ENCODE data around the gene NPEPL1. TPM values are rescaled to one million over a fixed set of nuclear protein-coding genes. Genes with fewer than 3 reads are reported as not detected.
"Not testable (repeated sequence)": the region's sequence is repeated elsewhere in the genome, so short reads cannot be mapped to it uniquely, and the experiment has no call there.

NPEPL1 gene
- total RNA-seq, 4 donors from 2014 or later, result 24.3 to 57.3 (median 36.9) TPM

DNA sequence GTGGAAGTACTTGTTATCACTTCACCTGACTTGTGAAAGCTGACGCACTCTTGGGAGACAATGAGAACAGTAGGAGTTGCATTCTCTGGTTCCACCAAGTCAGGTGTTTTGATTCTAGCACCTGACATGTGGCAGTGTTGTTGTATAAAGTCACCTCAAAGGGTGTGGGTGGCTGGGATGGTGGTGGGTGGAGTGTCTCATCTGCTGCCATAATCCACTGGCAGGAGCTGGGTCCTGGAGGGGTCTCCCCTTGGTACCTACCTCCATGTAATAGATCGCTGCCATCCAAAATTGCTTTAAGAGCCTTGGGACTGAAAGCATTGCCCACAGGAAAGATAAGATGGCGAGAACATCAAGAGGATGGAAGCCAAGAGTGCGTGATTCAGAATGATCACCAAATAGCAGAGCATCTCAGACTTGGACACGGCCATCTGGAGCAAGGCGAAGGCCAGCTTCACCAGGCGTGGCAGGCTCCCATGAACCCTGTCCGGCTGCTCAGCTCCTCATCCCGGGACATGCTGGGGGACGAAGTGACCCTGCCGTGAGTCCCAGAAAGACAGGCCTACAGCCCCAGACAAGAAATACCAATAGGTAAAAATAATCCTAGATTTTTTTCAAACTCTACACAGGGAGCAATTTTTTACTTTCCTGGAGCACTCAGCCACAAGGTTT, 56.6 kb downstream of the NPEPL1 start:
- H3K4me3 ChIP-seq, result no peak overlapping the region
- TF ChIP-seq POLR2A (IDR thresholded peaks at IDR 0.05), result no peak
- TF ChIP-seq, protein P1, sequence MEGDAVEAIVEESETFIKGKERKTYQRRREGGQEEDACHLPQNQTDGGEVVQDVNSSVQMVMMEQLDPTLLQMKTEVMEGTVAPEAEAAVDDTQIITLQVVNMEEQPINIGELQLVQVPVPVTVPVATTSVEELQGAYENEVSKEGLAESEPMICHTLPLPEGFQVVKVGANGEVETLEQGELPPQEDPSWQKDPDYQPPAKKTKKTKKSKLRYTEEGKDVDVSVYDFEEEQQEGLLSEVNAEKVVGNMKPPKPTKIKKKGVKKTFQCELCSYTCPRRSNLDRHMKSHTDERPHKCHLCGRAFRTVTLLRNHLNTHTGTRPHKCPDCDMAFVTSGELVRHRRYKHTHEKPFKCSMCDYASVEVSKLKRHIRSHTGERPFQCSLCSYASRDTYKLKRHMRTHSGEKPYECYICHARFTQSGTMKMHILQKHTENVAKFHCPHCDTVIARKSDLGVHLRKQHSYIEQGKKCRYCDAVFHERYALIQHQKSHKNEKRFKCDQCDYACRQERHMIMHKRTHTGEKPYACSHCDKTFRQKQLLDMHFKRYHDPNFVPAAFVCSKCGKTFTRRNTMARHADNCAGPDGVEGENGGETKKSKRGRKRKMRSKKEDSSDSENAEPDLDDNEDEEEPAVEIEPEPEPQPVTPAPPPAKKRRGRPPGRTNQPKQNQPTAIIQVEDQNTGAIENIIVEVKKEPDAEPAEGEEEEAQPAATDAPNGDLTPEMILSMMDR (IDR thresholded peaks at IDR 0.05), result no peak
- no peaks in the 10 kb centered on the region for H3K36me3 ChIP-seq
- peaks cover 43% of the 10 kb centered on the region for H3K27me3 ChIP-seq
- H3K27ac ChIP-seq, result no peak overlapping the region
- 80 to 84% methylated on average over 4 to 8 of the region's 11 CpGs for WGBS, 2 donors (ENCODE audit: low coverage in 1 of 2)
- no peak for ATAC-seq
- H3K9me3 ChIP-seq, result no peaks in the 10 kb centered on the region
- H3K4me1 ChIP-seq, result no peaks in the 10 kb centered on the region

DNA sequence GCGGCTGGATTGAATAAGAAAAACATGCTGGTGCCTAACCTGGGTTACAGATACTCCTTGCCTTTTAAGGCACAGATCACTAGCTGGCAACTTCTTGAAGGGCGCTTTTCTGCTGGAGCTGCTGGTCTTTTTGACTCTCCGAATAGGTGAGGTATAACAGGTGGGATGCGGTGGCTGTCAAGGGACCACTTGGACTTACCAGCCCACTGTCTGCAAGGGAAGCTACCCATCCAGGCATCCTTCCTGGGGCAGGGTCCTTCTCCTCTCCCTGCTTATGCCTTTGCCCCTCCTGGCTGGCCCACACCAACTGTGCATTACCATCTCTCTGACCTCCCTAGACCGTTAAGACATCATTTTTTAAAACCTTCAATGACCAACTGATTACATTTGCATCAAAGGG, 57.4 kb downstream of the NPEPL1 start:
- Histone ChIP-seq H3K4me3 (no peak overlapping the region), H3K9me3 (no peaks in the 10 kb centered on the region), H3K4me1 (no peaks in the 10 kb centered on the region), H3K36me3 (no peaks in the 10 kb centered on the region), H3K27ac (no peak overlapping the region), H3K27me3 (peaks cover 42% of the 10 kb centered on the region)
- no peak for TF ChIP-seq EP300 (IDR thresholded peaks at IDR 0.05)
- TF ChIP-seq POLR2AphosphoS5 (IDR thresholded peaks at IDR 0.05), result no peak
- no peak for TF ChIP-seq POLR2A (IDR thresholded peaks at IDR 0.05)
- TF ChIP-seq, protein P1 (IDR thresholded peaks at IDR 0.05), result no peak
- ATAC-seq, result no peak
- 91 to 94% methylated on average over 3 to 5 of the region's 5 CpGs for WGBS, 2 donors (ENCODE audit: low coverage in 1 of 2)

DNA sequence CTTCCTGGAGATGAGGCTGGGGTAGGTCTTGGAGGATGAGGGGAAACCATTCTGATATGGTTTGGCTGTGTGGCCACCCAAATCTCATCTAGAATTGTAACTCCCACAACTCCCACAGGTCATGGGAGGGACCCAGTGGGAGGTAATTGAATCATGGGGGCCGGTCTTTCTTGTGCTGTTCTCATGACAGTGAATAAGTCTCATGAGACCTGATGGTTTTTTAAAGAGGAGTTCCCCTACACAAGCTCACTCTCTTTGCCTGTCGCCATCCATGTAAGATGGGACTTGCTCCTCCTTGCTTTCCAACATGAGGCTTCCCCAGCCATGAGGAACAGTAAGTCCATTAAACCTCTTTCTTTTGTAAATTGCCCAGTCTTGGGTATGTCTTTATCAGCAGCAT, 58.1 kb downstream of the NPEPL1 start:
- H3K27ac ChIP-seq, H3K36me3 ChIP-seq, H3K4me3 ChIP-seq, ATAC-seq, H3K9me3 ChIP-seq, H3K4me1 ChIP-seq: not testable (repeated sequence)
- 79% methylated on average over 2 of the region's 2 CpGs; no CpG with 5 or more reads in 1 of the 2 donors for WGBS, 2 donors (ENCODE audit: low coverage in 1 of 2)
- H3K27me3 ChIP-seq, result peaks cover 35% of the 10 kb centered on the region

DNA sequence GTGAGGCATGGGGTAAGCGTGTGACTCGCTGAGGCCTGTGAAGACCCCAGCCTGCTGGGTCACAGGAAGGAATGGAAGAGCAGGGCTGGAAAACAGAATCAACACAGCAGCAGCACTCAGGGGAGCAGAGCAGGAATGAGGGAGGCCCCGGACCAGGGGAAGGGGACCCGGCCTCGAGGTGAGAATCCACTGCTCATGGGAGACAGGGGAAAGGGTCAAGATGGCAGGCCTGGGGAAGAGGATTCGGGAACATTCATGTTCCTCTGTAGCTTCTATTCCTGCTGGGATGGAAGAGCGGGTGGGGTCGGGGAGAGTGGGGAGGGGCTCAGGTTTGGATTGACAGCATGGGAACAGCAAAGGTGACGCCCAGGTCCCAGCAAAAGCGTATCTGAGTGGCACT, 59.4 kb downstream of the NPEPL1 start:
- Histone ChIP-seq H3K4me1 (no peaks in the 10 kb centered on the region), H3K27me3 (peaks cover 29% of the 10 kb centered on the region), H3K36me3 (no peaks in the 10 kb centered on the region), H3K4me3 (no peak overlapping the region), H3K9me3 (no peaks in the 10 kb centered on the region), H3K27ac (no peak overlapping the region)
- no peak for ATAC-seq
- 86 to 88% methylated on average over 3 to 9 of the region's 10 CpGs for WGBS, 2 donors (ENCODE audit: low coverage in 1 of 2)
- TF ChIP-seq POLR2AphosphoS5 (IDR thresholded peaks at IDR 0.05) (no peak), POLR2A (IDR thresholded peaks at IDR 0.05) (no peak), EP300 (IDR thresholded peaks at IDR 0.05) (no peak)
- TF ChIP-seq, protein P1 (IDR thresholded peaks at IDR 0.05), result no peak

DNA sequence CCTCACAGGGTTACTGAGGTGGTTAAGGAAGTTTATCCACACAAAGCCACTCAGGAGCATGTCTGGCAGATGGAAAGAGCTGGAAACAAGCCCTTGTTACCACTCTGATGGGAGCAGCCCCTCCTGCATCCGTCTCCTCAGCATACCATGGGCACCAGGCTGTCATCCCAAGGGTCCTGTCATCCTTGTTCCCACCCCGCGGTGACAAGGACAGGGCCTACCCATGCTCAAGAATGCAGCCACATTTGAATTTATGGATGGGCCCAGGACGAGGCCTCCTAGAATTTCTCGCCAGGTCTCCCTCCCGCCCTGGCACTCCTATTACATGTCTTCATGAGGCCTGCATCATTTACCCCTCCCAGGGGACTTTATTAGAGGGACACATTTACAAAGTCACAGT, 60.0 kb downstream of the NPEPL1 start:
- no peaks in the 10 kb centered on the region for H3K36me3 ChIP-seq
- H3K9me3 ChIP-seq, result no peaks in the 10 kb centered on the region
- H3K4me1 ChIP-seq, result no peaks in the 10 kb centered on the region
- peaks cover 26% of the 10 kb centered on the region for H3K27me3 ChIP-seq
- ATAC-seq, result no peak
- H3K27ac ChIP-seq, result no peak overlapping the region
- WGBS, 2 donors (ENCODE audit: low coverage in 1 of 2), result 93 to 100% methylated on average over 1 to 5 of the region's 6 CpGs
- H3K4me3 ChIP-seq, result no peak overlapping the region
- TF ChIP-seq EP300 (IDR thresholded peaks at IDR 0.05), result no peak
- TF ChIP-seq, protein P1 (IDR thresholded peaks at IDR 0.05), result no peak

Measured in gastroesophageal sphincter (tissue), 4 donors.